ENCODE data around the gene FGD1.
A peak's percentile ranks its signal among the peaks of the same experiment; 100 is the strongest.
"Not testable (repeated sequence)": the region's sequence is repeated elsewhere in the genome, so short reads cannot be mapped to it uniquely, and the experiment has no call there.

Gene FGD1
- 0 to 0.18 (median 0.04) reads per million in 4 experiments for total RNA-seq

- peak; percentile 1 for DNase-seq
Measured at GRCh38 chrX:54495814-54496516, at the start of gene FGD1. Gene FGD1, minus strand, starts transcription at chrX:54496234. Its CDS starts 802 bp downstream, at chrX:54495432.

GRCh38 chrX:54542239-54542638 lies 46.2 kb upstream of the FGD1 start:
- DNase-seq, result not testable (repeated sequence)

DNA sequence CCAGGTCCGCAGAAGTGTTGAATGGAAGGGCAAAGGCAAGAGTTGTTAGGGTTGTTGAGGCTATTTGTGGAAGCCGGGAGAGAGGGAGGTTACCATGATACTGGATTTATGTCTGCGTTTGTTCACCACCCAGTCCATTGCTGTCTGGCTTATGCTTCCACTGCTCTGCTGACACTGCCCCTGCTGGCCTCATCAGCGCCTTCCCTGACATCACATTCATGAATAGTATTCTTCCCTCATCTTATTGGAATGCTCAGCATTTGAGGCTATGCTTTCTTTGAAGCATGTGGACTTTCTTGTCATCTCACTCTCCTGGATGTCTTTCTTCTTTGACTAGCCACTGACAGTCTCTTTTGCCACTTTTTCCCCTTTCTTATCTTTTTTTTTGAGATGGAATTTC lies 44.3 kb upstream of the FGD1 start:
- no peak for DNase-seq

- DNase-seq, result no peak
Measured at GRCh38 chrX:54534271-54534670, 38.2 kb upstream of the FGD1 start.

- DNase-seq, result no peak
Measured at GRCh38 chrX:54530357-54530900, 34.4 kb upstream of the FGD1 start.

DNA sequence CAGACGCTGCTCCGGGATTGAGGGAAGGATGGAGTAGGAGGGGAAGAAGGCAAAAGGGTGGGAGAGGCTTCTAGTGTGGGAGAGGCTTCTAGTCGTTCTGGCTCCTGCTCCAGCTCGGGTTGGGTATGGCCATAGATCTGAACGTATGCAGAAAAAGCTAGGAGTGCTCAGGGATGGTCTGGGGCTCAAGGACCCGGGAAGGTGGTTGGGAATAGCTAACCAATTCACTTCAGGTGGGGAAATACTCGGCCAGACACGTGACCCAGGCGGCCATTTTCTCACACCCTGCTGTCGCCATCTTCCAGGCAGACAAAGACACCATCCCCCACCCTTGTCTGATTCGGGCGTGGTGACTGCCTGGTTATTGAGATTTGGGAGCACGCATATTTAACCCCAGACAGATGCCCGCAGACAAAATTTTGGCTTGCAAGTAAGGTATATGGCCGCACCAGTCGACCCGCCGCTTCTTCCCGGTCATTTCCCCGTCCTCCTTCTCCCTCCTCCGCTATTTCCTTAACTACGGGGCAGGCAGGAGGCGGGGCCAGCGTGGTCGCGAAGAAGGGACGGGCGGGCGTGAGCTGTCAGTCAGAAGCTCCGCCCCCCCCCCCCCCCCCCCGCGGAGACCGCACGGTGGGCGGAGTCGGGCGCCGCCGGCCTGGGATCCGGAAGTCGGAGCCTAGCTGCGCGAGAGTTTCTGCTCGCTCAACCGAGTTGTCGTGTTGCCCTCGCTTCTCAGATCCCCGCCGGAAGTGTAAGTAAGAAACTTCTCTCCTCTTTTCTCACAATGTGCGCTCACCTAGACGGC lies 33.7 kb upstream of the FGD1 start, which contains the start of gene GNL3L:
GNL3L (plus strand) TSS at position 668 of the 805 bp plus-strand sequence. CDS start 2,348 bp downstream, outside the sequence.
- DNase-seq, result peak; percentile 83

DNA sequence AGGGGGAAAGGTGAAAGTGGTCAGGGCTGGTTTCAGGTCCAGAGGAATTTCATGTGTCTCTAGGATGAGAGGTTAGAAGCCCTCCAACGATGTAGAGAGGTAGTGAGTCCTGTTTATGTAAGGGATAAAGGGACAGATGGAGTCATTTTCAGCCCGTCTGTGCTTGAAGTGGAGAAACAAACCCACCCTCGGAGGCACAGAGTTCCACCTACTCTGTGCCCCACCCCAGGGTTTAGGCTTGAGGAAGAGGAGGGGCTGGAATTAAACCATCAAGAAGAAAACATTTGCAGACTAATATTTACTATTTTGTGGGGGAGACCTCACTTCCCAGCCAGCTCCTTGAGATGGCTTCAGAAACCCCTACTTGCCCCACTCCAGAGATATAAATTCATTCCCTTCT lies 33.1 kb upstream of the FGD1 start:
- DNase-seq, result no peak

DNA sequence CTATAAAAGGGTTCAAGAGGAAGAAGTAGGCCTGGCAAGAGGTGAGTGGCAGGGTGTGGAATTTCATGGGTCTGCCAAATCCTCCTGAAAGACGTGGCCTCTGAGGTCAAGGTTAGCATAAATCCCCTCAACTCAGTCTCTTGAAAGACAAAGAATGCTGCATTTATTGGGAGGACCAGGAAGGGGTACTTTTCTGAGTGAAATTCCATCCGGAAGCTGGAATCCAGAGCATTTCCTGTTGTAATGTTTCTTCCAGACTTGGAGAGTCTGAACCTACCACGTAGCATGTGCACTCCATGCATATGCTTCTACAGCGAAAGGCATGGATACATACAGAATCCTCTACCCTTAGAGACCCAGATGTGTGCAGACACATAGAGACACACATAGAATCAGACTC lies 13.4 kb upstream of the FGD1 start:
- DNase-seq, result no peak

GRCh38 chrX:54496936-54497335 lies 902 bp upstream of the FGD1 start:
- DNase-seq, result no peak

- no peak for DNase-seq
Measured at GRCh38 chrX:54496517-54496852, 451 bp upstream of the FGD1 start.

GRCh38 chrX:54494989-54495813 lies 833 bp downstream of the FGD1 start:
- DNase-seq, result no peak

- no peak for DNase-seq
Measured at GRCh38 chrX:54494166-54494988, 1.7 kb downstream of the FGD1 start.

GRCh38 chrX:54492340-54492739 lies 3.7 kb downstream of the FGD1 start:
- DNase-seq, result no peak

DNA sequence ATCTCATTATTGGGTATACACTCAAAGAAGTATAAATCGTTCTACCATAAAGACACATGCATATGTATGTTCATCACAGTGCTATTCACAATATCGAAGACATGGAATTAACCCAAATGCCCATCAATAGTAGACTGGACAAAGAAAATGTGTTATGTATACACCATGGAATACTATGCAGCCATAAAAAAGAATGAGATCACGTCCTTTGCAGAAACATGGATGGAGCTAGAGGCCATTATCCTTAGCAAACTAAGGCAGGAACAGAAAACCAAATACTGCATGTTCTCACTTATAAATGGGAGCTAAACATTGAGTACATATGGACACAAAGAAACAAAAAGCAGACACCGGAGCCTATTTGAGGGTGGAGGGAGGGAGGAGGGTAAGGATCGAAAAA lies 6.2 kb downstream of the FGD1 start:
- not testable (repeated sequence) for DNase-seq

DNA sequence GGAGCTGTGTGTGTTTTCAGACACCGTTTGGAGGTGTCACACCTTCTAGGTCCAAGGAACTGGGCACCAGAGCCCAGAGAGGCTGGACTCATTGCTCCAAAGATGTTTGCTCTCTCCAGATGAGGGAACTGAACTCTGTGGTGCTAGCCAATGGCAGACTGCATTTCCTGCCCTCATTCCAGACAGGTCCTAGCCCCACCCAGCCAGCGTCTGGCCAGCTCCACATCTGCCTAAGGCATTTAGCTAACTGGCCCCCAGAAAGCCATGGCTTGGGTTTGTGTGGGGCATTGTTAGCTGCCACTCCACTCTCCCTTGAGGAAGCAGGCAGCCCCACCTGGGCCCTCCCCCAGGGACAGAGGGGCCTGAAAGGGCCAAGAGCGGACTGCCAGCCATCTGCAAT lies 11.4 kb downstream of the FGD1 start:
- no peak for DNase-seq

DNA sequence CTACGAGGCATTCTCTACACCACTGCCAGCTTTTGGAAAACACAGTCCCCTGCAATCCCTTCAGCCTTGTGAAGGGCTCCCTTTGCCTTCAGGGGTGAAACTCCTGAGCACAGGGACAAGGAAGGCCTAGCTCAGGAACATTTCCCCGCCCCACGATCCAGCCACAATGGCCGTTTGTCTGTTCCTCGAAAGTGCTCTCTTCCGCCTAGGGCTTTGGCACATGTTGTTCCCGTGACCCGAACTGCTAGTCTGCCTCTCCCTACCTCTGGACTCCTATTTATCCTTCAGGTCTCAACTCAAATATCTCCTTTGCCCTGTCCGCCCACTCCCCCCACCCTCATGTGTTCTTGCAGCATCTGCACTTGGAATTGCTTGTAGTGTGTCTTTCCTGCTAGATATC lies 12.1 kb downstream of the FGD1 start:
- DNase-seq, result no peak

DNA sequence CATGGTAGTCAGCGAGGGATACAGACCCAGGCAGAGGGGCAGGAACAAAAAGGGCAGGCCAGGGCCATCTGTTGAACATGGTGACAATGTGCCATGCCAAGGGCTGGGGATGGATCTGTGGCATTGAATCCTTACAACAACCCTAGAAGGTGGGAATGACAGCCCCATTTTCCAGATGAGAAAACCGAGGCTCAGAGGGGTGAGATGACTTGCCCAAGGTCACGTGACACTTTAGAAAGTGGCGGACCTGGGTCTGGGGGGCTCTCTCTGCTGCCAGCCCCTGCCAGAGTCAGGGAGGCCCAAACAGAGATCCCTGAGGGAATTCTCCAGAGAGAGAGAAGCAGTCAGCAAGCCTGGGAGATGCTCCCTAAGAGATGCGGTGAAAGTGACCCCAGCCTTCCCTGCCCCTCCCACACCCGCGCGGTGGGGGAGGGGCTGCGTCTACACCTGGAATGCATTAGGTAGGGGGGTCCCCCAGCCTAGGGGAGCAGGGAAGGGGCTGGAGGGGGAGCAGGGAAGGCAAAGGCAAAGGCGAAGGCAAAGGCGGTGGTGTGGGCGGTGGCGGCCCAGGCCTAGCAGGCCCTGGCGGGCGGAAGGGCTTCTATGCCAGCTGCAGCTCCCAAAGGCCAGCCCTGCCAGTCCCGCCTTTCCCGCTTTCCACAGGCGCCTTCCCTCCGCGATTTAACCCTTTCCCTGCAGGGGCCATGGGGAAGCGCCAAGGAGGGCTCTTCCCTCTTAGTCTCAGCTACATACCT lies 13.0 kb downstream of the FGD1 start:
- no peak for DNase-seq

- DNase-seq, result no peak
Measured at GRCh38 chrX:54479136-54480111, 16.6 kb downstream of the FGD1 start.

- no peak for DNase-seq
Measured at GRCh38 chrX:54473993-54474859, 21.8 kb downstream of the FGD1 start.
